Smooth muscle cell of bladder (primary cell): ENCODE measurements around the gene SERTAD4. TPM values are rescaled to one million over a fixed set of nuclear protein-coding genes. Genes with fewer than 3 reads are reported as not detected.

Source experiments
- total RNA-seq: library from RNA; depleted of rRNA; stranded (reverse); fragments of >200 nt; gene quantifications from 2 replicates; pipeline ENCODE4 v1.2.3, GENCODE V29; 2014

Gene SERTAD4
- 0.43 and 0.46 TPM in 2 replicates for total RNA-seq

DNA sequence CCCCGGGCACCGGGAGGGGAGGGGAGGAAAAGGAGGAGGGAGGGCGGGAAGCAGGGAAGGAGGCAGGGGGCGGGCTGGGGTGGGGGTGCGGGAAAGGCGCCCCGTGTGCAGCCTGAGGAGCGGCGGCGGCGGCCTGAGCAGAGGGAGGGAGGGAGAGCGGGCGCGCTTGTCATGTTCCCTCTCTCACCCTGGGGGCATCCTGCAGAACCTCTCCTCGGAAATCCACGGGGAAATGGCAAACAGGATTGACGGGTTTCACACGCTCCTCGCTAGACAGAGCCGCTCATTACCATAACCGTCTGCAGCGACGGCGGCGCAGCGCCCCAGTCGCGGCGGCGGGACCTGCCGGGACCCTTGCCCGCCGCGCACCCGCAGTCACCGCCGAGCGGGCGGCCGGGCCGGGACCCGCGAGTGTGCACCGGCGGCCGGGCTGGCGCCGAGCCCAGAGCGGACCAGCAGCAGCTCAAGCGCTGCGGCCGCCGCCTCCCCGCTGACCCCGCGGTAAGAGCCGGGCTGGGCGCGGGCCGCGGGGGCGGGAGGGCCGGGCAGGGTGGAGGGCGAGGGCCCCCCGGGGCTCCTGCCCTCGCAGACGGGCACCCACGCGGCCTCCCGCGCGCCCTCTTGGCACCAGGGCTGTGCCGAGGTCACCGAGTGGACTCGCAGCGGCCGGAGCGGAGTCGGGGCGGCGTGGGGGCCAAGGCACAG lies at the start of gene SERTAD4:
SERTAD4 (plus strand) TSS at position 286 of the 705 bp plus-strand sequence. CDS start 5,165 bp downstream, outside the sequence.

Other genes starting within 250 kb of the SERTAD4 start
- 3.3 and 3.7 TPM in 2 replicates for gene HHAT, start 96.1 kb downstream of the SERTAD4 start, total RNA-seq